Spinal cord (tissue), 10 donors: Measurements from ENCODE around the gene ADM. TPM values are rescaled to one million over a fixed set of nuclear protein-coding genes. Genes with fewer than 3 reads are reported as not detected.
A peak's percentile ranks its signal among the peaks of the same experiment; 100 is the strongest.
"Not testable (repeated sequence)": the region's sequence is repeated elsewhere in the genome, so short reads cannot be mapped to it uniquely, and the experiment has no call there.

Experiments used
- DNase-seq, 6 donors: peaks; one replicate each; pipeline versions ENCODE4 v3.0.0 to v3.0.0-alpha.2; 2013 to 2015; ENCODE audit warnings: low spot score in 6 of 6, low read depth in 4 of 6
- H3K27ac ChIP-seq: one replicate; pipeline ENCODE4 v1.5.1; 2013; ENCODE audit warnings: low read depth, low read length, control low read depth
- H3K27me3 ChIP-seq: one replicate; pipeline ENCODE4 v1.6.1; 2013; ENCODE audit warnings: low read length; ENCODE audit not compliant: control insufficient read depth, insufficient read depth
- H3K36me3 ChIP-seq: one replicate; pipeline ENCODE4 v1.6.1; 2013; ENCODE audit warnings: low read length; ENCODE audit not compliant: control insufficient read depth, insufficient read depth
- H3K4me1 ChIP-seq: one replicate; pipeline ENCODE4 v1.6.1; 2013; ENCODE audit warnings: low read length; ENCODE audit not compliant: control insufficient read depth, insufficient read depth
- H3K4me3 ChIP-seq: one replicate; pipeline ENCODE4 v1.5.1; 2013; ENCODE audit warnings: low read depth, low read length, control low read depth
- H3K9me3 ChIP-seq: one replicate; pipeline ENCODE4 v1.6.1; 2013; ENCODE audit warnings: low read length; ENCODE audit not compliant: control insufficient read depth, insufficient read depth
- WGBS: methylation state at CpG from one replicate; pipeline ENCODE4 v1.1.5; 2013; ENCODE audit warnings: missing lambda C conversion rate; ENCODE audit not compliant: insufficient coverage; 5-methylcytosine and 5-hydroxymethylcytosine counted together
- long read RNA-seq, 4 donors: transcript quantifications; one replicate each; lab custom pipeline, GENCODE V29; 2026
- polyA plus RNA-seq, 2 donors: library from polyadenylated mRNA; unstranded; fragments of 120-200 nt; gene quantifications; one replicate each; pipeline ENCODE4 v1.2.1, GENCODE V29; 2013; ENCODE audit not compliant: insufficient read length in 2 of 2
- total RNA-seq, 2 donors: library from RNA; depleted of rRNA in 1 of 2; stranded (reverse); fragments of 120-200 nt in 1 of 2; fragments of >200 nt in 1 of 2; gene quantifications; one replicate each; pipeline versions ENCODE4 v1.2.3 to v1.2.4, GENCODE V29; 2013 to 2014
- donor health status: healthy.

Gene ADM, protein sequence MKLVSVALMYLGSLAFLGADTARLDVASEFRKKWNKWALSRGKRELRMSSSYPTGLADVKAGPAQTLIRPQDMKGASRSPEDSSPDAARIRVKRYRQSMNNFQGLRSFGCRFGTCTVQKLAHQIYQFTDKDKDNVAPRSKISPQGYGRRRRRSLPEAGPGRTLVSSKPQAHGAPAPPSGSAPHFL
- total RNA-seq (10 to 100 TPM; 49.8 to 67.6 TPM), polyA plus RNA-seq (10 to 100 TPM in 1 of 2 donors, 1 to 10 TPM in 1; 3.5 to 13.5 TPM)
- long read RNA-seq, donor 1, transcript ADM-201 (4 exons, 1,885 nt): major isoform, 5 of 6 reads
- long read RNA-seq, donor 1, partial matches to known transcripts: 0 of 6 reads
- long read RNA-seq, donor 1, other reads (novel, unspliced or antisense): 0 of 6 reads
- long read RNA-seq, donor 2, partial matches to known transcripts: 0 of 3 reads
- long read RNA-seq, donor 2, other reads (novel, unspliced or antisense): 0 of 3 reads
- long read RNA-seq, donor 3, partial matches to known transcripts: 0 of 1 reads
- long read RNA-seq, donor 3, other reads (novel, unspliced or antisense): 0 of 1 reads
- long read RNA-seq, donor 4, transcript ADM-201 (4 exons, 1,885 nt): major isoform, 6 of 9 reads
- long read RNA-seq, donor 4, partial matches to known transcripts: 0 of 9 reads
- long read RNA-seq, donor 4, other reads (novel, unspliced or antisense): 0 of 9 reads

- H3K4me1 ChIP-seq: peaks cover 67% of the 10 kb centered on the region
- under 1% methylated on average over 43 of the region's 48 CpGs for WGBS
These were observed at the start of gene ADM for GRCh38 chr11:10304495-10305261. ADM (plus strand) TSS chr11:10305073; CDS start chr11:10305701, 628 bp downstream.

GRCh38 chr11:10255388-10256125 is 49.3 kb upstream of the ADM start:
- Histone ChIP-seq H3K4me3 (no peak overlapping the region), H3K36me3 (no peaks in the 10 kb centered on the region), H3K9me3 (no peaks in the 10 kb centered on the region), H3K27ac (no peak overlapping the region), H3K27me3 (no peaks in the 10 kb centered on the region), H3K4me1 (no peaks in the 10 kb centered on the region)
- WGBS: no CpG with 5 or more reads among the region's 3 CpGs
- no peak for DNase-seq

More at GRCh38 chr11:10304495-10305261, at the start of gene ADM:
- Histone ChIP-seq H3K36me3 (no peaks in the 10 kb centered on the region), H3K27ac (peak within 1 kb of the TSS; percentile 57), H3K4me3 (peak within 1 kb of the TSS; percentile 75), H3K9me3 (no peaks in the 10 kb centered on the region), H3K27me3 (peaks cover 91% of the 10 kb centered on the region)
- peak in 2 of 6 donors; percentile 46 to 85 for DNase-seq

GRCh38 chr11:10257478-10257877 is 47.4 kb upstream of the ADM start:
- WGBS: 96% methylated on average over 3 of the region's 4 CpGs

DNA sequence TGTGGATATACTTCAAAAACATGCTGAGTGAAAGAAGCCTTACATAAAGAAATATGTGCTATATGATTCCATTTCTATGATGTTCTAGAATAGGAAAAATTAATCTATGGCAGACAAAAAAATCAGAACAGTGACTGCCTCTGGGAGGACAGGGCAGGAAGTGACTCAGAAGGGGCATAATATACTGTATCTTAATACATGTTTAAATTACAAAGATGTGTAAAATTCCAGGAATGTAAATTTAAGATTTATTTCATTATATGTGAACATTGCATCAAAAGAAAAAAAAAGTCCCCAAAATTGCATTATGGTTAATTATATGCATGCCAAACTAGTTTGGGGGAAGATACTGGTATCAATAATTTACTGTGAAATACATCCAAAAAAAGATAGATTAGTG is 43.1 kb upstream of the ADM start:
- Histone ChIP-seq H3K4me3 (no peak overlapping the region), H3K9me3 (no peaks in the 10 kb centered on the region), H3K36me3 (no peaks in the 10 kb centered on the region), H3K4me1 (no peaks in the 10 kb centered on the region), H3K27ac (no peak overlapping the region), H3K27me3 (no peaks in the 10 kb centered on the region)
- DNase-seq: no peak

More at GRCh38 chr11:10257478-10257877, 47.4 kb upstream of the ADM start:
- Histone ChIP-seq H3K27ac (no peak overlapping the region), H3K9me3 (no peaks in the 10 kb centered on the region), H3K27me3 (no peaks in the 10 kb centered on the region), H3K4me3 (no peak overlapping the region), H3K36me3 (no peaks in the 10 kb centered on the region), H3K4me1 (no peaks in the 10 kb centered on the region)
- DNase-seq: no peak

DNA sequence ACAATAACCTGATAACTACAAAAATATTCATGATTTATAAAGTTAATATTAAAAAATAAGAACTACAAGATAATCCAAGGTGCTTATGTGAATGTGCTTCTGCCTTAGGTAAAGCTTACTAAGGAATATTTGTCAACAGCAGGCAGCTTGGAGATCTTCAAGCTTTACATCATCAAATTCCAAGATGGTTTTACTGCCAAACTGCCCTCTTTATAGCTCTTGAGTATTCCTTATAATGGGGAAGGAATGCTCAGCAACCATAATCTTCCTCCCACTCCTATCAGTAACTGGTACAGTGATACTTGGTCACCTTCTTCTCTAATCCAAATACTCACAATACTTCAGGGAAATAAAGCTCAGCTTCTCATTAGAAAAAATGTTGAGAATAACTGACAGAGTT is 40.9 kb upstream of the ADM start:
- DNase-seq: no peak

GRCh38 chr11:10264716-10265115 is 40.2 kb upstream of the ADM start:
- not testable (repeated sequence) for H3K9me3 ChIP-seq, H3K36me3 ChIP-seq, H3K27me3 ChIP-seq, H3K4me3 ChIP-seq, DNase-seq, H3K4me1 ChIP-seq, H3K27ac ChIP-seq
- WGBS: no CpG with 5 or more reads among the region's 3 CpGs

More for the DNA sequence above, 40.9 kb upstream of the ADM start:
- Histone ChIP-seq H3K27me3 (no peaks in the 10 kb centered on the region), H3K27ac (no peak overlapping the region), H3K9me3 (no peaks in the 10 kb centered on the region), H3K4me3 (no peak overlapping the region), H3K4me1 (no peaks in the 10 kb centered on the region), H3K36me3 (no peaks in the 10 kb centered on the region)

DNA sequence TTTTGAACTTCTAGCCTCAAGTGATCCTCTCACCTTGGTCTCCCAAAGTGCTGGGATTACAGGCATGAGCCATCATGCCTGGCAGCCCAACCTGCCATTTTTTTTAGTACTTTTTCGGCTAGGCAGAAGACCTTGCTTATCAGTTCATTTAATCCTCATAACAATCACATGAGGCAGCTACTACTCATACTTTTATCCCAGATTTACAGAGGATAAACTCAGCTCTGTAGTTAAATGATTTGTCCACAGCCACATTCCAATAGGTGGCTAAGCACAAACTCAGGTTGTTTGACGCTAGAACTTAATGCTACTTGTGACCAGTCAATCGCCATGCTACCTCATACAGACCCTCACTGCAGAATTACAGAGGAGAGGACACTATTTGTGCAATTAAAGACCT is 38.9 kb upstream of the ADM start:
- DNase-seq: no peak
- Histone ChIP-seq H3K9me3 (no peaks in the 10 kb centered on the region), H3K27me3 (no peaks in the 10 kb centered on the region), H3K4me3 (no peak overlapping the region), H3K36me3 (no peaks in the 10 kb centered on the region), H3K4me1 (no peaks in the 10 kb centered on the region), H3K27ac (no peak overlapping the region)
- 100% methylated on average over 1 of the region's 3 CpGs for WGBS

DNA sequence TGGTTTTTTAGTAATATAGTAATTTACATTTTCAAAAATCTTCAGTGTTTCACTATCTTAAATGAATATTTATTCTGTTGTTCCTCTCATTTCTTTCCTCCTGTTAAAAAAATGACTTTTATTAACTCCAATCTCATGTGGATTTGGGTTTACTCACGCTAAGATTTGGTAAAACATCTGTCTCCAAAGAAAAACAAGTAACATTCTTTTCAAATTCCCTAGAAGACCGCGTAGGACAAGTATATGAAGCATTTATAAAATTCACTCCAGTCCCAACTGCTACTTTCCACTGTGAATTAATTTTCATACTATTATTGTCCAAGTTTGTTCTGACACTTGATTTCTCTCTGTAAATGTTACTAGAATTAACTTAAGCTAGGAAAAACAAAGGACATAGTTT is 37.1 kb upstream of the ADM start:
- WGBS: no CpG with 5 or more reads among the region's 3 CpGs
- no peak for DNase-seq
- H3K9me3 ChIP-seq: no peaks in the 10 kb centered on the region
- H3K27ac ChIP-seq: no peak overlapping the region
- no peaks in the 10 kb centered on the region for H3K27me3 ChIP-seq
- no peaks in the 10 kb centered on the region for H3K36me3 ChIP-seq
- H3K4me3 ChIP-seq: no peak overlapping the region
- no peaks in the 10 kb centered on the region for H3K4me1 ChIP-seq

GRCh38 chr11:10268746-10269488 is 36.0 kb upstream of the ADM start:
- Histone ChIP-seq H3K4me1 (no peaks in the 10 kb centered on the region), H3K4me3 (no peak overlapping the region), H3K27ac (no peak overlapping the region), H3K36me3 (no peaks in the 10 kb centered on the region), H3K27me3 (no peaks in the 10 kb centered on the region), H3K9me3 (no peaks in the 10 kb centered on the region)
- no CpG with 5 or more reads among the region's 5 CpGs for WGBS
- no peak for DNase-seq
